Stimulated activated effector memory CD8-positive, alpha-beta T cell treated with anti-CD3 and anti-CD28 coated beads, Interleukin-12 subunit alpha, Interleukin-12 subunit beta, amount 100 ng/mL, for 72 hours (primary cell): Measurements from ENCODE around the gene GMNN.
"Not testable (repeated sequence)": the region's sequence is repeated elsewhere in the genome, so short reads cannot be mapped to it uniquely, and the experiment has no call there.

Experiments used
- ATAC-seq: fragments of 150-1000 bp; cut with Tn5 transposase; 2 replicates; pipeline ENCODE4 v1.10.0; 2021
- DNase-seq, 2 donors: peaks; one replicate each; pipeline ENCODE4 v3.0.0; 2021 to 2022; ENCODE audit warnings: low spot score in 2 of 2
- H3K27ac Mint-ChIP-seq: one replicate; pipeline ENCODE4 v1.8.0; 2022; ENCODE audit warnings: mild to moderate bottlenecking, mixed read lengths
- H3K36me3 Mint-ChIP-seq: one replicate; pipeline ENCODE4 v1.8.0; 2022; ENCODE audit warnings: mild to moderate bottlenecking, mixed read lengths
- H3K4me1 Mint-ChIP-seq: one replicate; pipeline ENCODE4 v1.8.0; 2022; ENCODE audit warnings: mixed read lengths
- H3K4me3 Mint-ChIP-seq: one replicate; pipeline ENCODE4 v1.8.0; 2022; ENCODE audit warnings: mild to moderate bottlenecking, mixed read lengths
- H3K9me3 Mint-ChIP-seq: one replicate; pipeline ENCODE4 v1.8.0; 2022; ENCODE audit warnings: mixed read lengths

Gene GMNN

DNA sequence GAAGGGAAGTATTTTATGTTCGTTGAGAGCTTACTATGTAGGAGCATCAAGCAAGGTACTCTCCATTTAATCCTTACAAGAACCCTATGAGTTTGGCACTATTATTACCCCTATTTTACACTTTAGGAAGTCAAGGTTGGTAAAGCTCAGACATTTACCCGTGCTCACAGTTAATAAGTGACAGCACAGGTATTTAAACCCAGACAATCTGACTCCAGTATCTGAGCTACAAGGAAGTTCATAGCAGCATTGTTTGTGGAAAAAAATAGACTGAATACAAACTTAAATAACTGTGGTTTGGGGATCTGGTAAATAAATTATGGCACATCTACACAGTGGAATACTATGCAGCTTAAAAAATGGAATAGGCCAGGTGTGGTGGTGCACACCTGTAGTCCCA, 21.2 kb upstream of the GMNN start:
- no peaks in the 10 kb centered on the region for H3K4me1 Mint-ChIP-seq
- no peak overlapping the region for H3K4me3 Mint-ChIP-seq
- no peaks in the 10 kb centered on the region for H3K36me3 Mint-ChIP-seq
- no peak overlapping the region for H3K27ac Mint-ChIP-seq
- ATAC-seq (no peak), DNase-seq (no peak)
- H3K9me3 Mint-ChIP-seq, result no peaks in the 10 kb centered on the region

DNA sequence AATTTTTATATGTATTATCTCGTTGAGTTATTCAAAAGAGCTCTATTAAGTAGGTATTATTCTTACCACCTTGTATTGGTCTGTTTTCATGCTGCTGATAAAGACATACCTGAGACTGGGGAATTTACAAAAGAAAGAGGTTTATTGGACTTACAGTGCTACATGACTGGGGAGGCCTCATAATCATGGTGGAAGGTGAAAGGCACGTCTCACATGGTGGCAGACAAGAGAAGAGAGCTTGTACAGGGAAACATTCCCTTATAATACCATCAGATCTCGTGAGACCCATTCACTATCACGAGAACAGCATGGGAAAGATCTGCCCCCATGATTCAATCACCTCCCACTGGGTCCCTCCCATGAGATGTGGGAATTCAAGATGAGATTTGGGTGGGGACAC, 20.4 kb upstream of the GMNN start:
- not testable (repeated sequence) for H3K4me3 Mint-ChIP-seq, H3K4me1 Mint-ChIP-seq, ATAC-seq, H3K27ac Mint-ChIP-seq, H3K36me3 Mint-ChIP-seq, H3K9me3 Mint-ChIP-seq
- DNase-seq, result peak in 1 of 2 donors; percentile 12

DNA sequence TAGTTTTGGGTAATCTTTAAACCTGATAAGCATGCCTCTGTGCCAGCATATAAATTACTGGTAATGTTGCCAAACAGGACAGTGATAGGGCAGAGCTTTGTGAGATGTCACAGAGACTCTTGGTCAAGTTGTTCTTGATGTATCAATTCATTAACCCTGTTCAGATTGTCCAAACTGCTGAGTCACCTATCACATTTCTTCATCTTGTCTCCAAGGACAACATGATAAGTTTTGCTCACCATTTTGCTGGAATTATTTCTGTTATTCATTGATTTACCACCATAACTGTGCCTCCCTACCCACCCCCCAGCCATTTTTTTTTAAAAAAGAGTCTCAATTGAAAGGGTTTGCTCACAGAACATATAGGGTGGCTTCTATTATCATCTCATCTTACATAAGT, 19.5 kb upstream of the GMNN start:
- H3K9me3 Mint-ChIP-seq, result no peaks in the 10 kb centered on the region
- H3K36me3 Mint-ChIP-seq, result no peaks in the 10 kb centered on the region
- H3K4me1 Mint-ChIP-seq, result no peaks in the 10 kb centered on the region
- DNase-seq (no peak), ATAC-seq (no peak)
- no peak overlapping the region for H3K27ac Mint-ChIP-seq
- H3K4me3 Mint-ChIP-seq, result no peak overlapping the region

DNA sequence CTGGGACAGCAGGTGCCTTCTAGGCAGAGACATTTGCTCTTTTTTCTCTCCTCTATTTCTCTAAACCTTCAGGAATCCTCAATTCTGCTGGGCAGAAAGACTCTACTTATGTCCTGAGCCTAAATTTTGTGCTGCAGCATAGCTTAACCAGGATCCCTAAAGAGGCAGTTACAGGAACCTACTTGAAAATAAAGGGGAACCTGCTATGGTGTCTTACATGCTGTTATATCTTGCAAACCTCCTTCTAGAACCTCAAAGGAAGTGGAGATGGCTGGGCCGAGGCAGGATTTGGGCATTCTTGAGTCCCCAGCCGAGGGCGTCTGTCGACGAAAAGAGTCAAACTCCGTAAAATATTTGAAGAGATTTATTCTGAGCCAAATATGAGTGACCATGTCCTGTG, 17.1 kb upstream of the GMNN start:
- Mint-ChIP-seq H3K9me3 (no peaks in the 10 kb centered on the region), H3K4me3 (no peak overlapping the region), H3K27ac (no peak overlapping the region), H3K4me1 (peaks cover 6% of the 10 kb centered on the region), H3K36me3 (no peaks in the 10 kb centered on the region)
- ATAC-seq (no peak), DNase-seq (peak in 1 of 2 donors; percentile 39)

DNA sequence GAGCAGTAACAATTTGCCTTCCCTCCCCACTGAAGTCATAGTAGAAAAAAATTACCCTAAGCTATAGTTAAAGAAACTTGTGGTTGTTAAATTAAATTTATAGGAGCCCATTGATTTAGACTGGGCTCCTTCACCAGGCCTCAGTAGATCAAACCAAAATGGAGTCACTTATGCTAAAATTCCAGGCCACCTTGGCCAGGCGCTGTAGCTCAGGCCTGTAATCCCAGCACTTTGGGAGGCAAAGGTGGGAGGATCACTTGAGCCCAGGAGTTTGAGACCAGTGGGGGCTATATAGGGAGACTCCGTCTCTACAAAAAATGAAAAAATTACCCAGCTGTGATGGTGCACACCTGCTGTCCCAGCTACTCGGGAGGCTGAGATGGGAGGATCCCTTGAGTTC, 15.0 kb upstream of the GMNN start:
- Mint-ChIP-seq H3K9me3 (no peaks in the 10 kb centered on the region), H3K4me1 (peaks cover 6% of the 10 kb centered on the region), H3K36me3 (no peaks in the 10 kb centered on the region), H3K4me3 (no peak overlapping the region), H3K27ac (no peak overlapping the region)
- DNase-seq (peak in 1 of 2 donors; percentile 23), ATAC-seq (no peak)

DNA sequence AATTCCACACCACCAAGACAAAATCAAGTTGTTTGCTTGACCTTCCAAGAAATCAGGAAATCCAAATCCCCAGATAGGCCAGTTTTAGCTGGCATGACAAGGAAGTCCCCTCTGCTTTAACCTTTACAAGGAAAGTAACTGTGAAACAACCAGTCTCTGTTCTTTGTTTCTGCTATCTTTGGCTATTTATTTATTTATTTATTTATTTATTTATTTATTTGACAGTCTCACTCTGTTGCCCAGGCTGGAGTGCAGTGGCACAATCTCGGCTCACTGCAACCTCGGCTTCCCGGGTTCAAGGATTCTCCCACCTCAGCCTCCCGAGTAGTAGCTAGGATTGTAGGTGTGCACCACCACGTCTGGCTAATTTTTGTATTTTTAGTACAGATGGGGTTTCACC, 14.5 kb upstream of the GMNN start:
- Mint-ChIP-seq H3K4me3 (no peak overlapping the region), H3K4me1 (peaks cover 6% of the 10 kb centered on the region), H3K36me3 (no peaks in the 10 kb centered on the region), H3K27ac (no peak overlapping the region), H3K9me3 (no peaks in the 10 kb centered on the region)
- ATAC-seq, result no peak
- DNase-seq, result no peak

DNA sequence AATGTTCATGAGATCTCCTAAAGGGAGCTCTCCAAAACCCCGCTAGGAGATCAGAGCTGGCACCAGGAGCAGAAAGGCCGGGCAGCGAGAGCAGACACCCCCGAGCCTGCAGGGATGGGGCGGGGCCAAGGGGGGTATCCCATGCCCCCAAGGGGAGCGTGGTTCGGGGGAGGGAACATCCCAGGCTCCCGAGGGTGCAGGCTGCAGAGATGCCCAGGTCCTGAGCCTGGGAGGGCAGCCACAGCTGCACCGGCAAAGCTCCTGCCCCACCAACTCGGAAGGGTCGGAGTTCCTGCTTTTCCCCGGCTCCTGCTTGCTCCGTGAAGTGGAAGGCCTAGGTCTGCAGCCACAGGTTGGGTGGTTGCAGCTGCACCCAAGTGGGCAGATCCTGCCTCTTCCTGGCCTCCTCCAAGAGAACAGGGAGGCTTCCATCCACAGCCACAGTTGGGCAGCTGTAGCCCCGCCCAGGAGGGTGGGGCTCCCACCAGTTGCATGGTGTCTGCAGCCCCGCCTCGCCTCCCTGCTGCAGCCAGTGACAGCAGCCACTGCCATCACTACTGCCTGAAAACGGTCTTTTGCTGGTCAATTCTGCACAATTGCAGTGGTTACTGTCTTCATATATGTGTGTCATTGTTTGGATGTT, 13.4 kb upstream of the GMNN start:
- H3K27ac Mint-ChIP-seq, result no peak overlapping the region
- DNase-seq (peak in 1 of 2 donors; percentile 46), ATAC-seq (peak; percentile 65)
- H3K4me3 Mint-ChIP-seq, result no peak overlapping the region
- peaks cover 6% of the 10 kb centered on the region for H3K4me1 Mint-ChIP-seq
- no peaks in the 10 kb centered on the region for H3K36me3 Mint-ChIP-seq
- H3K9me3 Mint-ChIP-seq, result no peaks in the 10 kb centered on the region

DNA sequence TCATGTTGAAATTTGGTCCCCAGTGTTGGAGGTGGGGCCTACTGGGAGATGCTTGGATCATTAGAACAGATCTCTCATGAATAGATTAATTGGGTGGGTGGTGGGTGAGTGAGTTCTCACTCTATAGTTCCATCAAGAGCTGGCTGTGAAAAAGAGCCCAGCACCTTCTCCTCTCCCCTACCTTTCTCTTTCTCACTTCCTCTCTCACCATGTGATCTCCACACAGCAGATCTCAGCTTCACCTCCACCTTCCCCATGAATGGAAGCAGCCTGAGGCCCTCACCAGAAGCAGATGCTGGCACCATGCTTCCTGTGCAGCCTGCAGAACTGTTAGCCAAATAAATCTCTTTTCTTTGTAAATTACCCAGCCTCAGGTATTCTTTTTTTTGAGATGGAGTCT, 12.9 kb upstream of the GMNN start:
- DNase-seq (peak in 1 of 2 donors; percentile 38), ATAC-seq (peak; percentile 8)
- H3K4me3 Mint-ChIP-seq, result no peak overlapping the region
- H3K27ac Mint-ChIP-seq, result no peak overlapping the region
- peaks cover 6% of the 10 kb centered on the region for H3K4me1 Mint-ChIP-seq
- H3K9me3 Mint-ChIP-seq, result no peaks in the 10 kb centered on the region
- H3K36me3 Mint-ChIP-seq, result no peaks in the 10 kb centered on the region

DNA sequence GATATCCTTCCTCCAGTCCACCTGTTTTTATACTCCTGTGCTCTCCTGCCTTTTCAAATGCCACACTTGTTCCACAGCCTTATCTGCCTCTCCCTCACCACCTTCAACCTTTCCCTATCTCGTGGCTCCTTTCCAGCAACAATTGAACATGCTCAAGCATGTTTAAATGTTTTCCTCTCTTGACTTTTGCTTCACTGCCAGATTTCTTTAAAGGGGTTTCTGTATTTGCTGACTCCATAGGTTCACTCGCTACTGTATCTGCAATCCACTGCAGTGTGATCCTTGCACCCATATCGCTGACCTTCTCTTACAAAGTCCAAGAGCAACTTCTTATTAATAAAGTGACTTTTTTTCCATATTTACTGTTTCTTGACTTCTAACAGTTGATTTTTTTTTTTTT, 11.2 kb upstream of the GMNN start:
- H3K4me3 Mint-ChIP-seq, result no peak overlapping the region
- H3K9me3 Mint-ChIP-seq, result no peaks in the 10 kb centered on the region
- ATAC-seq, result no peak
- peak in 1 of 2 donors; percentile 30 for DNase-seq
- no peak overlapping the region for H3K27ac Mint-ChIP-seq
- peaks cover 6% of the 10 kb centered on the region for H3K4me1 Mint-ChIP-seq
- no peaks in the 10 kb centered on the region for H3K36me3 Mint-ChIP-seq

DNA sequence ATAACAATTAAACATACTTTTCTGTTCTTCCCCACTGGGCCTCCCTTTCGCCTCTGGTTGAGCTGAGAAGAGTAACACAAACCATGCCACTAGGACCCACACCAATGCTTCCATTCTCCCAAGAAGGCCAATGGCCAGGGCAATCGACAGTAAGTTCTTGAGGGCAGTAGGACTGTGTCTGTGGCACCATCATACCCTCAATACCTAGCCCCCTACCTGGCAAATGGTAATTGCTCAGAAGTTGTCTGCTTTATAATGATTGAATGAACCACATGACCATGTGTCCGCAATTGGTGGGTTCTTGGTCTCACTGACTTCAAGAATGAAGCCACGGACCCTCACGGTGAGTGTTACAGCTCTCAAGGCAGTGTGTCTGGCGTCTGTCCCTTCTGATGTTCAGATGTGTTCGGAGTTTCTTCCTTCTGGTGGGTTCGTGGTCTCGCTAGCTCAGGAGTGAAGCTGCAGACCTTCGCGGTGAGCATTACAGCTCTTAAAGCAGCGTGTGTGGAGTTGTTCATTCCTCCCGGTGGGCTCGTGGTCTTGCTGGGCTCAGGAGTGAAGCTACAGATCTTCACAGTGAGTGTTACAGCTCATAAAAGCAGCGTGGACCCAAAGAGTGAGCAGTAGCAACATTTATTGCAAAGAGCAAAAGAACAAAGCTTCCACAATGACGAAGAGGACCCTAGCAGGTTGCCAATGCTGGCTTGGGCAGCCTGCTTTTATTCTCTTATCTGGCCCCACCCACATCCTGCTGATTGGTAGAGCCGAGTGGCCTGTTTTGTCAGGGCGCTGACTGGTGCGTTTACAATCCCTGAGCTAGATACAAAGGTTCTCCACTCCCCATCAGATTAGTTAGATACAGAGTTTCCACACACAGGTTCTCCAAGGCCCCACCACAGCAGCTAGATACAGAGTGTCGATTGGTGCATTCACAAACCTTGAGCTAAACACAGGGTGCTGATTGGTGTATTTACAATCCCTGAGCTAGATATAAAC, 9.6 kb upstream of the GMNN start:
- DNase-seq, result peak in 1 of 2 donors; percentile 35
- not testable (repeated sequence) for H3K36me3 Mint-ChIP-seq, H3K27ac Mint-ChIP-seq, H3K4me3 Mint-ChIP-seq, H3K4me1 Mint-ChIP-seq, ATAC-seq, H3K9me3 Mint-ChIP-seq

DNA sequence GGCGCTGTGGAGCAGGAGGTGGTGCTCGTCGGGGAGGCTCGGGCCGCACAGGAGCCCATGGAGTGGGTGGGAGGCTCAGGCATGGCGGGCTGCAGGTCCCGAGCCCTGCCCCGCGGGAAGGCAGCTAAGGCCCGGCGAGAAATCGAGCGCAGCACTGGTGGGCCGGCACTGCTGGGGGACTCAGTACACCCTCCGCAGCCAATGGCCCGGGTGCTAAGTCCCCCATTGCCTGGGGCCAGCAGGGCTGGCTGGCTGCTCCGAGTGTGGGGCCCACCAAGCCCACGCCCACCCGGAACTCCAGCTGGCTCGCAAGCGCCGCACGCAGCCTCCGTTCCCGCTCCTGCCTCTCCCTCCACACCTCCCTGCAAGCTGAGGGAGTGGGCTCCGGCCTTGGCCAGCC, 8.8 kb upstream of the GMNN start:
- H3K27ac Mint-ChIP-seq, H3K4me1 Mint-ChIP-seq, ATAC-seq, H3K9me3 Mint-ChIP-seq, H3K4me3 Mint-ChIP-seq, DNase-seq, H3K36me3 Mint-ChIP-seq: not testable (repeated sequence)

DNA sequence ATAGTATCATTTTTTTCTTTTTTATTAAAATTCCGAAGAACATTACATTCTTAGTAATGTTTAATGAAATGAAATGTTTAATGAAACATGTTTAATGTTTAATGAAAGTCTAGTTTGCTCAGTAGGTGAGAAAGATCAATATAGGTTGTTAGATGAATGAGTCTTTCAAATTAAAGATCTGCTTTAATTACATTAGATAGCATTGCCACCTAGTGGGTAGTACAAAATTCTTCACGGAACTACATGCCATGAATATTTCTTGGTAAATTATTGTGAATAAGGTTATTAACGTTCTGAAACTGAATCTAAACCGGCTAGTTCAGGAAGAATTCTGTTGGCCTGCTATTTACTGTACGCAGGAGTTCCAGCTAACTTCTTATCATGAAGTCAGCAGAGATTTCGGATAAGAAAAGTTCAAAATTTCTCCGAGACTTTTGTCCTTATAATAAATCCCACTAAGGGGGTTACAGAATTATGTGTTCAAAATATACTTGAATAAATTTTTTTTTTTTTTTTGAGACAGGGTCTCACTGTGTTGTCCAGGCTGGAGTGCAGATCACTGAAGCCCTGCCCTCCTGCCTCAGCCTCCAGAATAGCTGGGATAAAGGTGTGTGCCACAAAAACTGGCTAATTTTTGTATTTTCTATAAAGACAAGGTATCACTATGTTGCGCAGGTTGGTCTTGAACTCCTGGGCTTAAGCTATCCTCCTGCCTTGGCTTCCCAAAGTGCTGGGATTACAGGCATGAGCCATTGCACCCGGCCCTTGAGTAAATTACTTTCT, 7.9 kb upstream of the GMNN start:
- Mint-ChIP-seq H3K9me3 (no peaks in the 10 kb centered on the region), H3K4me3 (no peak overlapping the region), H3K36me3 (no peaks in the 10 kb centered on the region), H3K4me1 (peaks cover 3% of the 10 kb centered on the region), H3K27ac (no peak overlapping the region)
- no peak for DNase-seq
- ATAC-seq, result peak; percentile 66

DNA sequence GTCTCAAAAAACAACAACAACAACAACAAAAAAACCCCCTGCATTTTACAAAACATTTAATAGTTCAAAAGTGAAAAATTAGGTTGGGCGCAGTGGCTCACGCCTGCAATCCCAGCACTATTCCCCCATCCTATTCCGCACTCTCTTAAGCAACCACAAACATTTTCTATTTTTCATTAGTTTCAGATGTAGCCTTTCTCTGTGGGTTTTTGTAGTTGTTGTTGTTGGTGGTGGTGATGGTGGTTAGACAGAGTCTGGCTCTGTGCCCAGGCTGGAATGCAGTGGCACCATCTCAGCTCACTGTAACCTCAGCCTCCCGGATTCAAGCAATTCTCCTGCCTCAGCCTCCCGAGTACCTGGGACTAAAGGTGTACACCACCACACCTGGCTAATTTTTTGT, 6.4 kb upstream of the GMNN start:
- Mint-ChIP-seq H3K36me3 (no peaks in the 10 kb centered on the region), H3K4me1 (no peaks in the 10 kb centered on the region), H3K27ac (no peak overlapping the region), H3K4me3 (no peak overlapping the region), H3K9me3 (no peaks in the 10 kb centered on the region)
- ATAC-seq (no peak), DNase-seq (peak in 1 of 2 donors; percentile 33)

DNA sequence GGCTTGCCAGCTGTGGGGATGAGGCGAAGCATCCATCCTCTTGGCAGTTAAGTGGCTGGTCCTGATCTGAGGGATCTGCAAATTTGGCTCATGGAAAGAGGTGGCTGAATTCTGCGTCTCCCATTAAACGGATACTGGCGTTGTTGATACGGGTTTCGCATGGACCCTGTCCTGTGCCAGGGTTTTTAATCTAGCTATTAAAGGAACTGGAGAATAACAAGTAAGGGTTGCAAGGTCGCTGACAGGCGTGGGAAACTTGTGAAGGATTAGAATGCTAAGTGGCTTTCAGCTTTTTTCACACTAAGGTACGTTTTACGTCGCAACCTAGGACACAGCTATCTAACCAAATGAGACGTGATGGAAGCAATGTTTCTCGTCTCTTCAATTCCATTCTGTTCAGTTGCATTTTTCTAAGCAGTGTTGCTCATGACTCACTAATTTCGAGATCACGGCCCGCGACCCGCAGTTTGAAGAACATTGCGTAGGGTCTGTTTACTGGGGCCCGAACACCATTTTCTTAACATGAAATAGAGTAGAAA, 852 bp downstream of the GMNN start:
- peak; percentile 51 for ATAC-seq
- no peaks in the 10 kb centered on the region for H3K9me3 Mint-ChIP-seq
- H3K27ac Mint-ChIP-seq, result peak overlapping the region; percentile 97
- peaks cover 58% of the 10 kb centered on the region for H3K36me3 Mint-ChIP-seq
- peaks cover 20% of the 10 kb centered on the region for H3K4me1 Mint-ChIP-seq
- DNase-seq, result peak in 1 of 2 donors; percentile 59
- peak overlapping the region; percentile 97 for H3K4me3 Mint-ChIP-seq

DNA sequence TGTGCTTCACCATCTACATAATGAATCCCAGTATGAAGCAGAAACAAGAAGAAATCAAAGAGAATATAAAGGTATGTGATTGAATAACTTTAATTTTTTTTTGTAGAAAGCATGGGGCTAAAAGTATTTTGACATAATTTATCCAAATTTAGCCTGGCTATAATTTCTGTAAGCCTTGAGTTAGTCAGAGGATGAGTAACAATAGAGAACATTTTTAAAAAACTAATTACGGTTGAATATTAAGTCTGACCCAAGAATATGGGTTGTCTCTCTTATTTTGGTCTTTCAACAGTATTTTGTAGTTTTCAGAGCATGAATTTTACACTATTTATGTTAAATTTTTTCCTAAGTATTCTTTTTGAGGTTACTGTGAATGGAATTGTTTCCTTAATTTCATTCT, 2.5 kb downstream of the GMNN start:
- Mint-ChIP-seq H3K4me3 (peak overlapping the region; percentile 97), H3K27ac (no peak overlapping the region), H3K4me1 (peaks cover 20% of the 10 kb centered on the region), H3K9me3 (no peaks in the 10 kb centered on the region), H3K36me3 (peaks cover 75% of the 10 kb centered on the region)
- ATAC-seq (no peak), DNase-seq (no peak)
